ENCODE results near the gene ORAI3.

DNA sequence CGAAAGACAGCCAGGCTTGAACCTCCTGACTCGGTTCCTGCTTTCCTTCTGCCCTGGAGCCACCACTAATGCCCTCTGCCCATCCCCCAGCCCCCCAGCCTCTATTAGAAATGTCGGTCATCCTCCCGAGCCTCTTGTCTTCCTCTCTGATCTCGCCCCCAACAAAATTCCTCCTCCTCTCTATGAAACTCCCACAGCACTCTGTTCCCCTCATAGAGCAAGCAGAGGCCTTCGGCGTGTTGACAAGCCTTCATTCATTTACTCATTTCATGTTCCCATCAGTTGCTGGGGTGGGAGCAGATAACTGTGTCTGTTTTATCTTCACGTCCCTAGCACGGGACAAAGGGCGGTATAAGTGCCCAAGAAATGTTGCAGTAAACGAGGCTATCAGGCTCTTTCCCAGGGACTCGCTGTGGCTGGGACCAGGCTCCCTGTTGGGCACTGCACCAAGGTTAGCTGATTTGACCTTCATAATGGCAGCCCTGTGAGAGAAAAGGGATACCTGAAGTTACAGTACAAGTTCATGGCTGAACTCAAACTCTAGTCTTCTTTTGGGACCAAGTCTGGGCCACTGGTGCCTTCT lies 17.7 kb upstream of the ORAI3 start:
- TF ChIP-seq CTCF (IDR thresholded peaks at IDR 0.05 in 4 of 5, conservative IDR thresholded peaks at IDR 0.05 in 1 of 5), result no peak
- TF ChIP-seq POLR2A (IDR thresholded peaks at IDR 0.05), result no peak

All from gastrocnemius medialis (tissue), 4 donors.